ENCODE measurements around the gene SUB1. TPM values are rescaled to one million over a fixed set of nuclear protein-coding genes. Genes with fewer than 3 reads are reported as not detected.

Gene SUB1
- total RNA-seq, 1 experiment from 2014 or later, result 269 TPM

DNA sequence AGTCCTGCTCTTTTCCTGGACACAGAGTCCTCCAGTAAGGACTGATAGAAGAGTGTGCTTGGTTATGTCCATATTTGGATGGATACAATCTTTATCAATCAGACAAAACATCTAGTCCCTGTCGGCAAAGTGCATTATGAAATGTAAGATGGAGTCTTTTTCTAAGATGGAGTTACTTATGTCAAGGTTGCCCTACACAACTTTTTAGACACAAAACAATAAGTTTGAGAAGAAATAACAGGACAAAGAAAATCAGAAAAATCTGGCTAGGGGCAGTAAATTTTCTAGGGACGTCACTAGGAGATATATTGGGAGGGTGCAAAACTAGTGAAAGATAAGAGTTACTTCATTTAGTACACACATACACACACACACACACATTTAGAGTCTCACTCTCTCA lies 23.3 kb upstream of the SUB1 start:
- intact Hi-C loops (cut with micrococcal nuclease), result no loop called here
- Mint-ChIP-seq H3K9me3 (ENCODE audit: unreplicated experiment) (no peaks in the 10 kb centered on the region), H3K36me3 (ENCODE audit: insufficient read depth, unreplicated experiment) (no peaks in the 10 kb centered on the region), H3K27me3 (ENCODE audit: insufficient read depth, unreplicated experiment) (no peaks in the 10 kb centered on the region), H3K4me1 (ENCODE audit: insufficient read depth, unreplicated experiment) (no peaks in the 10 kb centered on the region), H3K27ac (ENCODE audit: low read depth, unreplicated experiment) (no peak overlapping the region), H3K4me3 (ENCODE audit: unreplicated experiment) (no peak overlapping the region)
- DNase-seq (ENCODE audit: unreplicated experiment), result no peak
- BruUV-seq (replicated peaks), result no TSS peak
- TF ChIP-seq, protein P1, sequence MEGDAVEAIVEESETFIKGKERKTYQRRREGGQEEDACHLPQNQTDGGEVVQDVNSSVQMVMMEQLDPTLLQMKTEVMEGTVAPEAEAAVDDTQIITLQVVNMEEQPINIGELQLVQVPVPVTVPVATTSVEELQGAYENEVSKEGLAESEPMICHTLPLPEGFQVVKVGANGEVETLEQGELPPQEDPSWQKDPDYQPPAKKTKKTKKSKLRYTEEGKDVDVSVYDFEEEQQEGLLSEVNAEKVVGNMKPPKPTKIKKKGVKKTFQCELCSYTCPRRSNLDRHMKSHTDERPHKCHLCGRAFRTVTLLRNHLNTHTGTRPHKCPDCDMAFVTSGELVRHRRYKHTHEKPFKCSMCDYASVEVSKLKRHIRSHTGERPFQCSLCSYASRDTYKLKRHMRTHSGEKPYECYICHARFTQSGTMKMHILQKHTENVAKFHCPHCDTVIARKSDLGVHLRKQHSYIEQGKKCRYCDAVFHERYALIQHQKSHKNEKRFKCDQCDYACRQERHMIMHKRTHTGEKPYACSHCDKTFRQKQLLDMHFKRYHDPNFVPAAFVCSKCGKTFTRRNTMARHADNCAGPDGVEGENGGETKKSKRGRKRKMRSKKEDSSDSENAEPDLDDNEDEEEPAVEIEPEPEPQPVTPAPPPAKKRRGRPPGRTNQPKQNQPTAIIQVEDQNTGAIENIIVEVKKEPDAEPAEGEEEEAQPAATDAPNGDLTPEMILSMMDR (IDR thresholded peaks at IDR 0.05; ENCODE audit: unreplicated experiment), result no peak
- POLR2A ChIA-PET, result no interaction called here
- CTCF ChIA-PET, result no interaction called here

DNA sequence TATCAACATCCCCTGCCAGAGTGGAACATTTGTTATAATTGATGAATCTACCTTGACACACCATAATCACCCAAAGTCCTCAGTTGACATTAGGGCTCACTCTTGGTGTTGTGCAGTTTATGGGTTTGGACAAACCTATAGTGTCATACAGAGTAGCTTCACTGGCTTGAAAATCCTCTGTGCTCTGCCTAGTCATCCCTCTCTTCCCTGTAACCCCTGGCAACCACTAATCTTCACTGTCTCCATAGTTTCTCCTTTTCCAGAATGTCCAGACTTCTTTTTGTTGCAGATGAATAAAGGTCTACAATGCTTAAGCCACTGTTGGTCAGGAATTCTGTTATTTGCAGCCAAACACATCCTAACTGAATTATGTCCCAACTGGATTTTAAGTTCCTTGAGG lies 22.5 kb upstream of the SUB1 start:
- Mint-ChIP-seq H3K9me3 (ENCODE audit: unreplicated experiment) (no peaks in the 10 kb centered on the region), H3K36me3 (ENCODE audit: insufficient read depth, unreplicated experiment) (peaks cover 2% of the 10 kb centered on the region), H3K27ac (ENCODE audit: low read depth, unreplicated experiment) (no peak overlapping the region), H3K4me1 (ENCODE audit: insufficient read depth, unreplicated experiment) (no peaks in the 10 kb centered on the region), H3K27me3 (ENCODE audit: insufficient read depth, unreplicated experiment) (no peaks in the 10 kb centered on the region), H3K4me3 (ENCODE audit: unreplicated experiment) (no peak overlapping the region)
- POLR2A ChIA-PET, result no interaction called here
- CTCF ChIA-PET, result no interaction called here
- intact Hi-C loops (cut with micrococcal nuclease), result no loop called here
- no TSS peak for BruUV-seq (replicated peaks)
- TF ChIP-seq, protein P1 (IDR thresholded peaks at IDR 0.05; ENCODE audit: unreplicated experiment), result no peak
- DNase-seq (ENCODE audit: unreplicated experiment), result no peak

DNA sequence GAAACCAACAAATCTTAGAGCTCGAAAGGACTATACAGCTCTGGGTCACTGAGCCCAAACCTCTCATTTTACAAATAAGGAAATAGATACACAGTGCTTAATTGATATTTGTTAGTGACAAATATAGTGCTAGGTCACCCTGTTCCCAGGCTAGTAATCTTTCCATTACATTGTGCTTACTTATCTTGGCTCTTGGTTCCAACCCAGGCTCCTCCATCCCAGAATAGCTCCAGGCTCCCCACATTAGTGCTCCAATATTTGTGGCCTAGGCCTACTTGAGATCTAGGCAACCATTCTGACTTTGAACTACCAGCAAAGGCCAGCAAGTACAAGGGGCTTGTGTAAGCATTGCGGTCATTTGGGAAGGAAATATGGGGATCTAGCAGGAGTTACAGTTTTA lies 21.7 kb upstream of the SUB1 start:
- TF ChIP-seq, protein P1 (IDR thresholded peaks at IDR 0.05; ENCODE audit: unreplicated experiment), result no peak
- no peaks in the 10 kb centered on the region for H3K9me3 Mint-ChIP-seq (ENCODE audit: unreplicated experiment)
- H3K27ac Mint-ChIP-seq (ENCODE audit: low read depth, unreplicated experiment), result no peak overlapping the region
- H3K4me1 Mint-ChIP-seq (ENCODE audit: insufficient read depth, unreplicated experiment), result no peaks in the 10 kb centered on the region
- H3K4me3 Mint-ChIP-seq (ENCODE audit: unreplicated experiment), result no peak overlapping the region
- H3K27me3 Mint-ChIP-seq (ENCODE audit: insufficient read depth, unreplicated experiment), result no peaks in the 10 kb centered on the region
- no TSS peak for BruUV-seq (replicated peaks)
- H3K36me3 Mint-ChIP-seq (ENCODE audit: insufficient read depth, unreplicated experiment), result peaks cover 7% of the 10 kb centered on the region
- ChIA-PET CTCF (no interaction called here), POLR2A (interaction anchor here (0.6 kb wide), 1 partner anchor 29 kb away, joined by 3 read pairs; no protein-coding TSS in a partner anchor)
- intact Hi-C loops (cut with micrococcal nuclease), result no loop called here
- DNase-seq (ENCODE audit: unreplicated experiment), result no peak

DNA sequence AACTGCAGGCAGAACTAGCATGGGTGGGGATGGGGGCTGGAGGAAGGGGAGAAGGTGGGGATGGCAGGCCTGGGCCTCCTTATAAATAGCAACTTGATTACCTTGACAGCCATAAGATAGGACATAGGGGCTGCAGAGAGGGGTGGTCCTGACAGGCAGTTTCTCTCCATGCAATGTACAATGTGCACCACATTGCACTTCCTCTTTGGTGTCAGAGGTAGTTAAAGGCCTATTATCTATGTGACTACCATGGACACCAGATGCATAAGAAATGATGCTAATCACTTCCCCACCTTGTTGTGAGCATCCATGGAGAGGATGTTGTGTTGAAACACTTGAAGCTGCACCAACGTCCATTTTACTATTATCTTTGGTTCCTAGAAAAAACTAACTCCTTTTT lies 20.2 kb upstream of the SUB1 start:
- H3K4me3 Mint-ChIP-seq (ENCODE audit: unreplicated experiment), result no peak overlapping the region
- POLR2A ChIA-PET, result interaction anchor here (0.7 kb wide), 1 partner anchor 11 kb away, joined by 3 read pairs; no protein-coding TSS in a partner anchor
- no peaks in the 10 kb centered on the region for H3K4me1 Mint-ChIP-seq (ENCODE audit: insufficient read depth, unreplicated experiment)
- TF ChIP-seq, protein P1 (IDR thresholded peaks at IDR 0.05; ENCODE audit: unreplicated experiment), result no peak
- H3K36me3 Mint-ChIP-seq (ENCODE audit: insufficient read depth, unreplicated experiment), result peaks cover 7% of the 10 kb centered on the region
- DNase-seq (ENCODE audit: unreplicated experiment), result no peak
- BruUV-seq (replicated peaks), result no TSS peak
- H3K27me3 Mint-ChIP-seq (ENCODE audit: insufficient read depth, unreplicated experiment), result no peaks in the 10 kb centered on the region
- CTCF ChIA-PET, result interaction anchor here (0.8 kb wide), 1 partner anchor 23 kb away, joined by 4 read pairs; no protein-coding TSS in a partner anchor
- H3K9me3 Mint-ChIP-seq (ENCODE audit: unreplicated experiment), result no peaks in the 10 kb centered on the region
- intact Hi-C loops (cut with micrococcal nuclease), result no loop called here
- no peak overlapping the region for H3K27ac Mint-ChIP-seq (ENCODE audit: low read depth, unreplicated experiment)
